Iris pigment epithelial cell (primary cell): Measurements from ENCODE around the gene ACBD3.

ENCODE experiments used
- DNase-seq: peaks from one replicate; pipeline ENCODE4 v3.0.0-alpha.2; 2011; ENCODE audit warnings: low read depth

ACBD3 gene

GRCh38 chr1:226201029-226201593 lies 14.6 kb upstream of the ACBD3 start:
- peak; percentile 34 for DNase-seq

DNA sequence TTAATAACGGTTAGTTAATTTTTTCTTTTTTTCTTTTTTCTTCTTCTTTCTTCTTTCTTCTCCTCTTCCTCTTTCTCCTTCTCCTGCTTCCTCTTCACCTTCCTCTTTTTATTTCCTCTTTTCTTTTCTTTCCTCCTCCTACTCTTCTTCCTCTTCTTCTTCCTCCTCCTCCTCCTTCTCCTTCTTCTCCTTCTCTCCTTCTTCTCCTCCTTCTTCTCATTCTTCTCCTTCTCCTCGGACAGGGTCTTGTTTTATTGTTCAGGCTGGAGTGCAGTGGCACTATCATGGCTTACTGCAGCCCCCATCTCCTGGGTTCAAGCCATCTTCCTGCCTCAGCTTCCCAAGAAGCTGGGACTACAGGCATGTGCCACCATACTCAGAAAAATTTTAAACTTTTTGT lies 13.4 kb upstream of the ACBD3 start:
- DNase-seq = no peak

- no peak for DNase-seq
Observed at GRCh38 chr1:226195144-226195543, 8.6 kb upstream of the ACBD3 start.

GRCh38 chr1:226187380-226187779 lies 839 bp upstream of the ACBD3 start:
- no peak for DNase-seq

DNA sequence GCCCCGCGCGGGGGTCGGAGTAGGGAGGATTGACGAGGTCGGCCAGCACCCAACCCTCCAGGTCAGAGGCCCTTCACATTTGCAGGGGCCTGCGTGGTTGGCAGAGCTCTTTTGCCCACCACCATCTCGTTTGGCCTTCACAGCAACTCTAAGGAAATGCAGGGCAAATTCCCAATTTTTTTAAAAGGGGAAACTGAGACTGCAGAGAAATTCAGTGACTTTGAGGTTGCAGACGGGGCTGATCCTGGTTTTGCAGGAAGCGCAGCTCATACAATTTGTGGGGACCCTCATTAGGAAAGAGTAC lies 430 bp upstream of the ACBD3 start:
- DNase-seq = no peak

- DNase-seq = peak; percentile 43
Observed at GRCh38 chr1:226185141-226186036, 1.2 kb downstream of the ACBD3 start.

DNA sequence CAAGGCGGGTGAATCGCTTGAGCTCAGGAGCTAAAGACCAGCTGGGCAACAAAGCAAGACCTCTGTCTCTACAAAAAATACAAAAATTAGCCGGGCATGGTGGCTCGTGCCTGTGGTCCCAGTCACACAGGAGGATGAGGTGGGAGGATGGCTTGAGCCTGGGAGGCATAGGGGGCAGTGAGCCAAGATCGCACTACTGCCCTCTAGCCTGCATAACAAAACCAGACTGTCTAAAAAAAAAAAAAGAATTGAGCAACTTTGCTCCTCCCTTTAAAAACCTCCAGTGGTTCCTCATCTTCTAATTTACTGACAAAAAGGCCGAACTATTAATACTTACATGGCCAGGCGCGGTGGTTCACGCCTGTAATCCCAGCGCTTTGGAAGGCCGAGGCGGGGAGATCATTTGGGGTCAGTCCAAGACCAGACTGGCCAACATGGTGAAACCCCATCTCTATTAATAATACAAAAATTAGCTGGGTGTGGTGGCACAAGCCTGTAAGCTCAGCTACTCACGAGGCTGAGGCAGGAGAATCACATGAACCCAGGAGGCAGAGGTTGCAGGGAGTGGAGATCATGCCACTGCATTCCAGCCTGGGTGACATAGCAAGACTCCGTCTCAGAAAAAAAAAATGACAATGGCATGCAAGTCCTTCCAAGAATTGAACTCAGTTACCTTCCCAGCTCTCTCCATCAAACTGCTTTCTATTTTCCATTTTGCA lies 4.4 kb downstream of the ACBD3 start:
- peak; percentile 66 for DNase-seq

- DNase-seq = no peak
Observed at GRCh38 chr1:226176870-226177269, 9.7 kb downstream of the ACBD3 start.

DNA sequence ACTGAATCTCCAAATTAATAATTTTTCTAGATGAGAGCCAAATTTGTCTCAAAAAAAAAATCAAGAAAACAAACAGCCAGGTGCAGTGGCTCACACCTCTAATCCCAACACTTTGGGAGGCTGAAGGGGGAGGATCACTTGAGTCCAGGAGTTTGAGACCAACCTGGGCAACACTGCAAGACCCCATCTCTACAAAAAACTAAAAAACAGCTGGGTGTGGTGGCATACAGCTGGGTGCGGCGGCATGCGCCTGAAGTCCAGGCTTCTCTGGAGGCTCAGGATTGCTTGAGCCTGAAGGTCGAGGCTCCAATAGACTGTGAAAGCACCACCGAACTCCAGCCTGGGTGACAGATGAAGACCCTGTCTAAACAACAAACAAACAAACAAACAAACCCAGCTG lies 14.0 kb downstream of the ACBD3 start:
- no peak for DNase-seq

DNA sequence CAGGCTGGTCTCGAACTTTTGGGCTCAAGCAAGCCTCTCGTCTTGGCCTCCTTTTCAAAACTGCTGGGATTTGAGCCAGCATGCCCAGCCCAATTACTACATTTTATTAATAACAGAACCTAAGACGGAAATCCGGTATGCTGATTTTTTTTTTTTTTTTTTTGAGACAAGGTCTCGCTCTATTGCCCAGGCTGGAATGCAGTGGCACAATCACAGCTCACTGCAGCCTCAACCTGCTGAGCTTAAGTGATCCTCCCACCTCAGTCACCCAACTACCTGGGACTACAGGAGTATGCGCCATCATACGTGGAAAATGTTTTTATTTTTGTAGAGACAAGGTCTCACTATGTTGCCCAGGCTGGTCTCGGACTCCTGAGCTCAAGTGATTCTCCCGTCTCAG lies 20.2 kb downstream of the ACBD3 start:
- DNase-seq = no peak

DNA sequence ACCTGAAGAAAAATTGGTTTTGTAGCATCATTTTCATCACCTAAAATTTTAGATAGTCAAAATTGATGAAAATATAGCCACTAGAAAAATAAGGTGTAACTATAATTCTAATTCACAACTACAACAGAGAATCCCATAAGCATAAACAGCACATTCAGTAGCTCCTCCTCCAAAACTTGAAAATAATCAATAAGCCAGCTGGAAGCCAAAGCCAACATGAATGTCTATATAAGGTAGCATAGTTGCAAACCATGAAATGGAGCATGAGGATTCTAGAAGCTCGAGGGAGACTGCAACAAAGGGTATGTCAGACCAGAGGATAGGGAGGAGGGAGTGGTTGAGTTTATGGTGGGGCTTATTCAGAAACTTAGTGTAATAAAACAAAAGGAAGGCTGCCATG lies 22.4 kb downstream of the ACBD3 start:
- DNase-seq = no peak

DNA sequence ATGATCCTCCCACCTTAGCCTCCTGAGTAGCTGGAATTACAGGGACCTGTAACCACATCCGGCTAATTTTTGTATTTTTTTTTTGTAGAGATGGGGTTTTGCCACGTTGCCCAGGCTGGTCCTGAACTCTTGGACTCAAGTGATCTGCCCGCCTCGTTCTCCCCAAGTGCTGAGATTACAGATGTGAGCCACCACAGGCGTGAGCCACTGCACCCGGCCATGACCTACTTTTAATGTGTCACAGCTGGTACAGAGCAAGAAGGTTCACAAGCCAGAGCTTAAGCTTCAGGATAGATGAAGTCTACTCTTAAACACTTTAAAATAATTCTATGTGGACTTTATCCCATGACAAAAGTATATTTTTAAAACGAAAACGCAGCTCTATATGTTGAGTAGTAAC lies 23.6 kb downstream of the ACBD3 start:
- no peak for DNase-seq

DNA sequence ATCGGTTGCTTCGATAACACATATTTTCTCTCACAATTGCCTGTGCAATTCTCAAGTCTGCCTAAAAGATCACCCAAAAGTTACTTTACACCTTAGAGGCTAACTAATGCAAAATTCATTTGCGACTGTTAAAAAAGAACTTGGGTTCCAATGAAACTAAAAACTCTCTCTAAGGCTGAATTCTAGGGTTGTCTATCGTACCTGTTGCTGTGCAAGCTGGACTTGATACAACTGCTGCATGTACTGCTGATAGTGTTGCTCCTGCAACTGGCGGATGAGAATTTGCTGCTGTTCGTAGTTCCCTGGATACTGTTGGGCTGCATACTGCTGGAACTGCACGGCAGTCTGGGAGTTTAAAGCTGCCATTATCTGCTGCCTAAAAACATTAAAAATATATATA lies 27.6 kb downstream of the ACBD3 start:
- DNase-seq = no peak

GRCh38 chr1:226158457-226158856 lies 28.1 kb downstream of the ACBD3 start:
- no peak for DNase-seq

GRCh38 chr1:226157761-226158316 lies 28.7 kb downstream of the ACBD3 start:
- DNase-seq = no peak

- DNase-seq = peak; percentile 45
Observed at GRCh38 chr1:226154593-226154992, 31.9 kb downstream of the ACBD3 start.

DNA sequence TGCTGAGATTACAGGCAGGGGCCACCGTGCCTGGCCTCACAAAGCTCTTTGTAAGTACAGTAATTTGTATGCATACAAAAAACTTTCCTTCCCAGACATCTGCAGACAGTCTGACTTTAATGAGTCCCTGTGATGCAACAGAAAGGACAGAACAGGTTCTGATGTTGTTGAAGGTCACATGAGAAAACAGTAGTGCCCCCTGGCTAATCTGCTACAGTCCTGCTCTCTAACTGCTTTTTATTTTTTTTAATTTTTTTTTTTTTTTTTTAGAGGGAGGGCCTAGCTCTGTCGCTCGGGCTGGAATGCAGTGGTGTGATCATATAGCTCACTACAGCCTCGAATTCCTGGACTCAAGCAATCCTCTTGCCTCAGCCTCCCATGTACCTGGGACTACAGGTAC lies 36.7 kb downstream of the ACBD3 start:
- DNase-seq = peak; percentile 47

DNA sequence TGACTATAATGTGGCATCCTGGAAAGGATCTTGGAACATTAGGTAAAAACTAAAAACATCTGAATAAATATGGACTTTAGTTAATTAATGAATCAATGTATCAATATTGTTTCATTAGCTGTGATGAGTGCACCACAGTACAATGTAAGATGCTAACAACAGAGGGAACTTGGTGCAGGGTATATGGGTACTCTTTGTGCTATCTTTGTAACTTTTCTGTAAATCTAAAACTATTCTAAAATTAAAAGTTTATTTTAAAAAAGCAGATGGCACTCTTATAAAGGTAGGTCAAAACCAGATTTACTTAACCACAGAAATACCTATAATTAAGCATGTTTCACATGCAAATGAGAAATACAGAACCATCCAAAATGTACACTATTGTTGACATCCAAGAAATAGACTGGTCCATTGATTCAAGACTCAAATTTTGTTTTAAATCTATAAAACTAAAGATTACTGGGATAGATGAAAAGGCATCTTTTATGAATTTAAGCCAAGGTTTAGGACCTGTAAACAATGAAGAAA lies 38.4 kb downstream of the ACBD3 start:
- no peak for DNase-seq

GRCh38 chr1:226144045-226144444 lies 42.5 kb downstream of the ACBD3 start:
- no peak for DNase-seq

GRCh38 chr1:226135709-226136108 lies 50.8 kb downstream of the ACBD3 start:
- no peak for DNase-seq

DNA sequence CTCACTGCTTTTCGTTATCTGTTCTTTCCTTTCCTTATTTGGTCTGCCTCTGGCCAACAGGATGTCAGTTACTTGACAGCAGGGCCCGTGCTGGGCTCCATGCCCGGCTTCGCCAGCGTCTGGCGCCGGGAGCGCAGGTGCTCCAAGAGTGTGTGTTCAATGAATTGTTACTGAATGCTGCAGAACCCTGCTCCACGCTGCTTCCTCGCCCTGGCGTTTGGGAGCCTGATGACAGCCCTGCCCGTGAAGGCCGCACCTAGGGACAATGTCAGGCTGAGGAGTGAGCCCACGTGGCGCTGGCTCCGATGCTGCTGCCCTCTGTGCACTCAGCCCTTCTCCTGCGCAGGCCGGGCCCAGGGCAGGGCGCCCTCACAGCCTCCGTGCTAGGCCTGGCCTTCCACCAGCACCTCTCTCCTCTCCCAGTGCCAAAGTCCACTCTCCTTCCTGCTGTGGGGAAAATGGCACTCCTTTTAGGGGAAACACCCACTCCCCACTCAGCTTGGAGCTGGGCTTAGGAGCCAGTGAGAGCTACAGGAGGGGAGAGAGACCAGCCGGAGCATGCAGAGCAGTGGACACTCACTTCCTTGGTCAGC lies 51.4 kb downstream of the ACBD3 start:
- DNase-seq = no peak
